Measurements from ENCODE around the gene POLR1F.
A peak's percentile ranks its signal among the peaks of the same experiment; 100 is the strongest.

The POLR1F gene

DNA sequence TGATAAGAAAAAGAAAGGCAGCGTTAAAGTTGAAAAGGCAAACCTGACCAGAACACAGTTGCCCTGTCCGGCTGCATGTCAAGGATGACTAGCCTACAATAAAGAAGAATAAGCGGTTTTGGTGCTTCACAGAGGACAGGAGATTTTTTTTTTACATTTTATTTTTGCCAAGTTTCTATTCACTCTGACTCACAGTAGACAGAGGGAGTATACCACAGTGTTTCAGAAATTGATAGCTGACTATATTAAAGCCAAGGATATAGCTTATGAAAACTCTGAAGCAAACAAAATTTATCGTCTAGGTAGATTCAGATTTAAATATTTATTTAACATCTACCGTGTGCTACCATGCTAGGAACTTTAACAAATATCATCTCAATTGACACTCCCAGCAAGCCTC, 16.9 kb upstream of the POLR1F start:
- TF ChIP-seq, protein P1, sequence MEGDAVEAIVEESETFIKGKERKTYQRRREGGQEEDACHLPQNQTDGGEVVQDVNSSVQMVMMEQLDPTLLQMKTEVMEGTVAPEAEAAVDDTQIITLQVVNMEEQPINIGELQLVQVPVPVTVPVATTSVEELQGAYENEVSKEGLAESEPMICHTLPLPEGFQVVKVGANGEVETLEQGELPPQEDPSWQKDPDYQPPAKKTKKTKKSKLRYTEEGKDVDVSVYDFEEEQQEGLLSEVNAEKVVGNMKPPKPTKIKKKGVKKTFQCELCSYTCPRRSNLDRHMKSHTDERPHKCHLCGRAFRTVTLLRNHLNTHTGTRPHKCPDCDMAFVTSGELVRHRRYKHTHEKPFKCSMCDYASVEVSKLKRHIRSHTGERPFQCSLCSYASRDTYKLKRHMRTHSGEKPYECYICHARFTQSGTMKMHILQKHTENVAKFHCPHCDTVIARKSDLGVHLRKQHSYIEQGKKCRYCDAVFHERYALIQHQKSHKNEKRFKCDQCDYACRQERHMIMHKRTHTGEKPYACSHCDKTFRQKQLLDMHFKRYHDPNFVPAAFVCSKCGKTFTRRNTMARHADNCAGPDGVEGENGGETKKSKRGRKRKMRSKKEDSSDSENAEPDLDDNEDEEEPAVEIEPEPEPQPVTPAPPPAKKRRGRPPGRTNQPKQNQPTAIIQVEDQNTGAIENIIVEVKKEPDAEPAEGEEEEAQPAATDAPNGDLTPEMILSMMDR (conservative IDR thresholded peaks at IDR 0.05) = no peak
- no peak overlapping the region for H3K27ac ChIP-seq

DNA sequence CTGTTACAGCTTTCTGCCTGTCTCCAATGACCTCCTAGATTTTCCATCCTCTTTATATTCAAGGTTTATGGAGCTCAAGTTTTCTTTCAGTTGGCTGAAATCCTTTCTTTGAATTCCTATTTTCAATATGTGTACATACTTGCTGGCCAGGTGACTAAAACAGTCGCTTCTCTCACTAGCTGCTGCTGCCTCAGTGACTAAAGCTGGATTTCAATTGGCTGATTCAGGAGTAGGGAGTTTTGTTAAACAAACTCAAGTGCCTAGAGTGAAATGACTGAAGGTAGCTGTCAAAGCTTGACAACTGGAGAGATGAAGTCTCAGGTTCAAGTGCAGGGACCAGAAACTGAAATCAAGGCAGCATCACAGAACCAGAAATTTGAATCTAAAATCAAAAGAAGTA, 6.7 kb upstream of the POLR1F start:
- TF ChIP-seq, protein P1 (conservative IDR thresholded peaks at IDR 0.05) = no peak
- H3K27ac ChIP-seq = no peak overlapping the region

- TF ChIP-seq, protein P1 (conservative IDR thresholded peaks at IDR 0.05) = peak; percentile 68
- no peak overlapping the region for H3K27ac ChIP-seq
These were observed 4.8 kb upstream of the POLR1F start for GRCh38 chr7:19713676-19714075.

- H3K27ac ChIP-seq = peak overlapping the region; percentile 66; the same call in 1 of the 2 replicates
- TF ChIP-seq, protein P1 (conservative IDR thresholded peaks at IDR 0.05) = peak; percentile 59
These were observed 377 bp upstream of the POLR1F start for GRCh38 chr7:19709249-19709578.

GRCh38 chr7:19707240-19707639, 1.6 kb downstream of the POLR1F start:
- TF ChIP-seq, protein P1 (conservative IDR thresholded peaks at IDR 0.05) = no peak
- no peak overlapping the region for H3K27ac ChIP-seq

DNA sequence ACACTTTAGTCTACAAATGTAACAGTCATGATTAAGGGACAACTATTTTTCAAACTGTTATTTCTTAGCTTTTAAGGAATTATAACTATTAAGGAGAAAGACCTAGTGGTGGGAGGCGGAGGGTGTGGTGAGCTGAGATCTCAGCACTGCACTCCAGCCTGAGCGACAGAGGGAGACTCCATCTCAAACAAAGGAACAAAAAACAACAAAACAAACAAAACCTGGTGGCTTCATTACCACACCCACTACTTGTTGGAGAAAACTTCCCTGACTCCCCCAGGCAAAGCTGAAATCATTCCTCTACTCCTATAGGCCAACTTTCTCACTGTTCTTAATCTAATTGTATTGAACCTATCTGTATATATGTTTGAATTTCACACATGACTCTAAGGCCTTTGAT, 3.2 kb downstream of the POLR1F start:
- no peak overlapping the region for H3K27ac ChIP-seq

GRCh38 chr7:19701471-19701870, 7.4 kb downstream of the POLR1F start:
- TF ChIP-seq, protein P1 (conservative IDR thresholded peaks at IDR 0.05) = no peak
- H3K27ac ChIP-seq = peak overlapping the region; percentile 90

More for the DNA sequence above, 3.2 kb downstream of the POLR1F start:
- TF ChIP-seq, protein P1 (conservative IDR thresholded peaks at IDR 0.05) = no peak

DNA sequence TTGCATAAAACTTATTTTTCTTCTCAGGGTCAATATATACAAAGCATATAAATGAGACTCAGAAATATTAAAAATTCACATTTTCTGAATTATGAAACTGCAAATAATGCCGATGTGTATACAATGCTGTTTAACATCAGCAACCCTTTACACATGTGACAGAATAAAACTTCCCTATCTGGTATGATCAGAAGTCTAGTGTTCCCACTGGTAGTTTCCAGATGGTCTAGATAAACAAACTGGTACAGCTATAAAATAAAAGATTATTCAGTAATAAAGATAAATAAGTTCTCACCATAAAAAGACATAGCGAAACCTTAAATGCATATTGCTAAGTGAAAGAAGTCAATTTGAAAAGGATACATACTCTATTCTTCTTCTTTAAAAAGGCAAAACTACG, 7.9 kb downstream of the POLR1F start:
- peak overlapping the region; percentile 90 for H3K27ac ChIP-seq
- TF ChIP-seq, protein P1 (conservative IDR thresholded peaks at IDR 0.05) = no peak
